ENCODE results near the gene ZNF3. TPM values are rescaled to one million over a fixed set of nuclear protein-coding genes. Genes with fewer than 3 reads are reported as not detected.
A peak's percentile ranks its signal among the peaks of the same experiment; 100 is the strongest.

ZNF3 gene
- total and polyA plus RNA-seq, 9 of the 15 experiments (the other 6 are each of a cell fraction or from before 2014, with no cell fraction given) = 30.0 to 64.9 (median 51.5) TPM

- Histone ChIP-seq H2AFZ (ENCODE audit: low read depth, low read length) (no peak overlapping the region), H3K79me2 (ENCODE audit: control insufficient read depth, insufficient read depth, low read length) (peaks cover 10% of the 10 kb centered on the region), H3K9me3 (replicated peaks; ENCODE audit: control insufficient read depth, insufficient read depth, low read depth, low read length) (0 out of 2 replicates have a peak, but pooled peaks cover 2% of the 10 kb centered on the region), H3K27ac (ENCODE audit: extremely low read depth, low read depth, low read length) (no peak overlapping the region), H3K4me2 (ENCODE audit: insufficient read depth, low read length) (no peak overlapping the region), H4K20me1 (replicated peaks; ENCODE audit: control insufficient read depth, insufficient read depth, low read length) (no peaks in the 10 kb centered on the region), H3K27me3 (ENCODE audit: control insufficient read depth in 2 of 2, insufficient read depth in 2 of 2, low read length in 2 of 2) (no peaks in the 10 kb centered on the region), H3K4me3 (no peak overlapping the region), H3K9ac (ENCODE audit: insufficient read depth in 1 of 2, low read depth in 2 of 2, low read length in 2 of 2) (no peak overlapping the region), H3K9me1 (ENCODE audit: control insufficient read depth, insufficient read depth, low read length) (no peaks in the 10 kb centered on the region), H3K4me1 (replicated peaks in 1 of 2; ENCODE audit: control insufficient read depth in 2 of 2, insufficient read depth in 2 of 2, low read length in 2 of 2) (peaks cover 3 to 14% of the 10 kb centered on the region in 2 experiments; a peak in 3 of 5 replicates), H3K36me3 (ENCODE audit: control insufficient read depth, insufficient read depth, low read length) (peaks cover 19% of the 10 kb centered on the region; the same call in 2 of the 3 replicates)
- 66% methylated on average over 3 of the region's 3 CpGs for WGBS (ENCODE audit: insufficient coverage, low coverage, missing lambda C conversion rate)
- in situ Hi-C loops (cut with MboI) = no loop called here
- intact Hi-C loops (cut with micrococcal nuclease) = loop anchor here (2.0 to 5.0 kb wide), 2 partner anchors 58 to 141 kb away; no protein-coding TSS in a partner anchor
- peak in 3 of 4 experiments; percentile 49 to 63 (median 58) for DNase-seq (ENCODE audit: extremely low read depth in 1 of 4, low spot score in 3 of 4)
- ChIA-PET POLR2A (interaction anchor here (0.7 to 1.7 kb wide), 2 partner anchors 14 to 138 kb away, joined by 3 to 7 read pairs; no protein-coding TSS in a partner anchor), CTCF (ENCODE audit: low intra/inter-chr PET ratio) (interaction anchor here (0.6 to 2.0 kb wide), 7 partner anchors 53 to 687 kb away, joined by 3 to 13 read pairs (median 5); no protein-coding TSS in a partner anchor)
- no TSS peak for BruUV-seq (replicated peaks)
- peak; percentile 59 for FAIRE-seq
- ATAC-seq = peak; percentile 27
- peak; percentile 32; the same call in 1 of the 2 replicates for TF ChIP-seq ZNF384 (IDR thresholded peaks at IDR 0.05; ENCODE audit: low read depth, low read length)
- TF ChIP-seq SMC3 (conservative IDR thresholded peaks at IDR 0.05; ENCODE audit: insufficient read depth, low read depth, low read length) = peak; percentile 39
- no peak for TF ChIP-seq BRF1 (IDR thresholded peaks at IDR 0.05; ENCODE audit: borderline replicate concordance, extremely low read depth, insufficient read length)
- TF ChIP-seq ZHX1 (conservative IDR thresholded peaks at IDR 0.05; ENCODE audit: low read length) = no peak
- no peak for TF ChIP-seq IRF2 (CRISPR knock-in tag; IDR thresholded peaks at IDR 0.05)
- peak; percentile 57 to 66 for TF ChIP-seq RAD21 (CRISPR knock-in tag; conservative IDR thresholded peaks at IDR 0.05 in 1 of 2, IDR thresholded peaks at IDR 0.05 in 1 of 2)
- TF ChIP-seq CTCF (IDR thresholded peaks at IDR 0.05 in 2 of 3, conservative IDR thresholded peaks at IDR 0.05 in 1 of 3; ENCODE audit: insufficient read depth in 2 of 3, low read depth in 1 of 3, low read length in 3 of 3) = peak; percentile 31 to 72 (median 40); a peak in 3 of 6 replicates
- no peak for TF ChIP-seq ARID2 (IDR thresholded peaks at IDR 0.05)
These were observed 28.3 kb downstream of the ZNF3 start for GRCh38 chr7:100053215-100053614.
